ENCODE measurements around the gene LSAMP.

LSAMP gene

DNA sequence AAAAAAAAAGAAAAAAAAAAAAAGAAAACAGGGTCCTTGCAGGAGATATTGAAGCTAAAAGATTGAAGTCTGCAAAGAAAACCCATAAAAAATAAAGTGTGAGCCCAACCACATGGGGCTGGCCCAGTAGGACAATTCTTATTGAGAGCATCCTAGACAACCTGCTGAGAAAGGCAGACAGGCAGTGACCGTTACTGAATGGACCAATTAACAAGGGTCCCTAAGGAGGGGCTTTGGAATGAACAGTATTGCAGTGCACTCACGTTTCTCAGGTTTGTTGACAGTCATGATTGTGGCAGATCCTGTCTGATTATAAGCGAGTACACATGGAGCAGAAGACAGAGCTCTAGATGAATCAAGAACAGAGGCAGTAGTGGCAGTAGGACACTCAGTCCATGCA, 168.6 kb downstream of the LSAMP start:
- no peak for DNase-seq
- no peak for ATAC-seq (ENCODE audit: insufficient read depth, low read depth)
- no peaks in the 10 kb centered on the region for H3K79me2 ChIP-seq (ENCODE audit: insufficient read depth, low read length)
- H3K9me3 ChIP-seq (ENCODE audit: insufficient read depth, low read length, severe bottlenecking) = no peaks in the 10 kb centered on the region
- H3K27ac ChIP-seq (ENCODE audit: low read length) = no peak overlapping the region
- H3K36me3 ChIP-seq (ENCODE audit: insufficient read depth, low read length) = no peaks in the 10 kb centered on the region
- no peak overlapping the region for H3K9ac ChIP-seq (ENCODE audit: low read depth, low read length)
- H4K20me1 ChIP-seq (ENCODE audit: insufficient read depth, low read length) = no peaks in the 10 kb centered on the region
- no peak overlapping the region for H2AFZ ChIP-seq (ENCODE audit: low read depth, low read length)
- no peaks in the 10 kb centered on the region for H3K4me1 ChIP-seq (ENCODE audit: insufficient read depth, low read length)
- H3K27me3 ChIP-seq (ENCODE audit: insufficient read depth, low read length, poor library complexity) = no peaks in the 10 kb centered on the region
- TF ChIP-seq EZH2 (IDR thresholded peaks at IDR 0.05; ENCODE audit: borderline replicate concordance, low read depth, low read length, severe bottlenecking) = no peak
- TF ChIP-seq, protein P1, sequence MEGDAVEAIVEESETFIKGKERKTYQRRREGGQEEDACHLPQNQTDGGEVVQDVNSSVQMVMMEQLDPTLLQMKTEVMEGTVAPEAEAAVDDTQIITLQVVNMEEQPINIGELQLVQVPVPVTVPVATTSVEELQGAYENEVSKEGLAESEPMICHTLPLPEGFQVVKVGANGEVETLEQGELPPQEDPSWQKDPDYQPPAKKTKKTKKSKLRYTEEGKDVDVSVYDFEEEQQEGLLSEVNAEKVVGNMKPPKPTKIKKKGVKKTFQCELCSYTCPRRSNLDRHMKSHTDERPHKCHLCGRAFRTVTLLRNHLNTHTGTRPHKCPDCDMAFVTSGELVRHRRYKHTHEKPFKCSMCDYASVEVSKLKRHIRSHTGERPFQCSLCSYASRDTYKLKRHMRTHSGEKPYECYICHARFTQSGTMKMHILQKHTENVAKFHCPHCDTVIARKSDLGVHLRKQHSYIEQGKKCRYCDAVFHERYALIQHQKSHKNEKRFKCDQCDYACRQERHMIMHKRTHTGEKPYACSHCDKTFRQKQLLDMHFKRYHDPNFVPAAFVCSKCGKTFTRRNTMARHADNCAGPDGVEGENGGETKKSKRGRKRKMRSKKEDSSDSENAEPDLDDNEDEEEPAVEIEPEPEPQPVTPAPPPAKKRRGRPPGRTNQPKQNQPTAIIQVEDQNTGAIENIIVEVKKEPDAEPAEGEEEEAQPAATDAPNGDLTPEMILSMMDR (IDR thresholded peaks at IDR 0.05; ENCODE audit: borderline replicate concordance, extremely low read depth, low read length, poor library complexity, severe bottlenecking) = no peak
- no peak overlapping the region for H3K4me2 ChIP-seq (ENCODE audit: insufficient read depth, low read length)
- H3K4me3 ChIP-seq (ENCODE audit: low read depth in 1 of 2, low read length in 2 of 2) = no peak overlapping the region

DNA sequence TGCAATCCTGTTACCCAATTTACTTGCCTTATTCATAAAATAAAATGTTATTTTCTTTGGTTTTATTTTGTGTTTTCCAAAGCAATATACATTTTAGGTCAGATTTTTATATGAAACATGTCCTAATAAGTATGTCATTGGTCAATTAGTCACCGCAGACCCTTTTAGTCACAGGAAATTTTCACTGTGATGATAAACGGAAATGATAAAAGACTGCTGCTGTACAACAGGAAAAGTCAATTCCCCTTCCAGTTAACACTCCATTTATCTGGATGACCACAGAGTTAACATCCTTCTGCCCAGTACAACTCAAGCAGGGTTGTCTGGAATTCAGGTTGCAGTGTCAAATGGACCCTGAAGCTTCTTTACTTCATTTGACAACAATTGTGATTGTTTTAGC, 175.2 kb downstream of the LSAMP start:
- Histone ChIP-seq H3K27me3 (ENCODE audit: insufficient read depth, low read length, poor library complexity) (no peaks in the 10 kb centered on the region), H3K4me2 (ENCODE audit: insufficient read depth, low read length) (no peak overlapping the region), H3K9ac (ENCODE audit: low read depth, low read length) (no peak overlapping the region), H3K4me1 (ENCODE audit: insufficient read depth, low read length) (no peaks in the 10 kb centered on the region), H4K20me1 (ENCODE audit: insufficient read depth, low read length) (no peaks in the 10 kb centered on the region), H3K36me3 (ENCODE audit: insufficient read depth, low read length) (no peaks in the 10 kb centered on the region), H3K27ac (ENCODE audit: low read length) (no peak overlapping the region), H3K9me3 (ENCODE audit: insufficient read depth, low read length, severe bottlenecking) (no peaks in the 10 kb centered on the region), H3K79me2 (ENCODE audit: insufficient read depth, low read length) (no peaks in the 10 kb centered on the region), H3K4me3 (ENCODE audit: low read depth in 1 of 2, low read length in 2 of 2) (no peak overlapping the region), H2AFZ (ENCODE audit: low read depth, low read length) (no peak overlapping the region)
- ATAC-seq (ENCODE audit: insufficient read depth, low read depth) (no peak), DNase-seq (no peak)
- TF ChIP-seq, protein P1 (IDR thresholded peaks at IDR 0.05; ENCODE audit: borderline replicate concordance, extremely low read depth, low read length, poor library complexity, severe bottlenecking) = no peak
- no peak for TF ChIP-seq EZH2 (IDR thresholded peaks at IDR 0.05; ENCODE audit: borderline replicate concordance, low read depth, low read length, severe bottlenecking)

DNA sequence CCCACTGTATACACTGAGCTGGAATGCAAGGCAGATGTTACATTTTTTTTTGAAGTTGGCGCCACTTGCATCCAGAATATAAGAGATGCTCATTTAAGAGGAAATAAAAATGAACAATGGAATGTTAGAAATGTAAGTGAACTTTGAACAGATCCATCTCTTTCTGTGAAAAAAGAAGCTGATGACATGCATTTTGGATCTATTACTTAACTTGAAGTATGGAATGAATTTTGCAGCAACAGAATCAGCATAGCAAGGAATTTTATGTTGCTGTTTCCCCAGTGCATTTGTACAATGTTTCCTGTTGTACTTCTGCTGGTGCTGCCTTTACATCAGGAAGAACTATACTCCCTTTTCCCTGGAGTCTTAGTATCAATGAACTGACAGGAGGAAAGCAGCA, 178.2 kb downstream of the LSAMP start:
- Histone ChIP-seq H3K79me2 (ENCODE audit: insufficient read depth, low read length) (no peaks in the 10 kb centered on the region), H3K27ac (ENCODE audit: low read length) (no peak overlapping the region), H4K20me1 (ENCODE audit: insufficient read depth, low read length) (no peaks in the 10 kb centered on the region), H3K36me3 (ENCODE audit: insufficient read depth, low read length) (no peaks in the 10 kb centered on the region), H3K9ac (ENCODE audit: low read depth, low read length) (no peak overlapping the region), H3K27me3 (ENCODE audit: insufficient read depth, low read length, poor library complexity) (no peaks in the 10 kb centered on the region), H3K4me3 (ENCODE audit: low read depth in 1 of 2, low read length in 2 of 2) (no peak overlapping the region), H3K4me2 (ENCODE audit: insufficient read depth, low read length) (no peak overlapping the region), H3K4me1 (ENCODE audit: insufficient read depth, low read length) (no peaks in the 10 kb centered on the region), H2AFZ (ENCODE audit: low read depth, low read length) (no peak overlapping the region), H3K9me3 (ENCODE audit: insufficient read depth, low read length, severe bottlenecking) (no peaks in the 10 kb centered on the region)
- TF ChIP-seq, protein P1 (IDR thresholded peaks at IDR 0.05; ENCODE audit: borderline replicate concordance, extremely low read depth, low read length, poor library complexity, severe bottlenecking) = no peak
- TF ChIP-seq EZH2 (IDR thresholded peaks at IDR 0.05; ENCODE audit: borderline replicate concordance, low read depth, low read length, severe bottlenecking) = no peak
- no peak for ATAC-seq (ENCODE audit: insufficient read depth, low read depth)
- no peak for DNase-seq

Measured in DND-41 (cell line).